Prostate gland (tissue), 2 donors: ENCODE data around the gene TCEANC.

Source experiments
- CTCF ChIP-seq, 4 experiments: fragments of 200-600 bp in 2 of 4; fragments of 450-650 bp in 2 of 4; sonication (generic) in 2 of 4; IDR thresholded peaks; 1 replicate in 3 of 4; 2 replicates in 1 of 4; pipeline ENCODE4 v1.5.1; 2016 to 2019; ENCODE audit warnings: antibody characterized with exemption in 4 of 4, mild to moderate bottlenecking in 2 of 4, moderate library complexity in 2 of 4
- POLR2A ChIP-seq: fragments of 450-650 bp; IDR thresholded peaks from one replicate; pipeline ENCODE4 v1.6.1; 2016; ENCODE audit warnings: antibody characterized with exemption, mild to moderate bottlenecking
- POLR2AphosphoS5 ChIP-seq: sonication (generic); formaldehyde crosslinking; IDR thresholded peaks from one replicate; pipeline ENCODE4 v1.6.1; 2017; ENCODE audit warnings: antibody characterized with exemption

- TF ChIP-seq CTCF (IDR thresholded peaks at IDR 0.05) (no peak), POLR2AphosphoS5 (no peak), POLR2A (no peak)
These were observed 45.0 kb upstream of the TCEANC start for GRCh38 chrX:13607996-13608365.
